ENCODE measurements around the gene GRIK4.

The GRIK4 gene

GRCh38 chr11:120668537-120668936 lies 157.0 kb downstream of the GRIK4 start:
- no peak for DNase-seq (ENCODE audit: low read depth)
- TF ChIP-seq CTCF (IDR thresholded peaks at IDR 0.05; ENCODE audit: insufficient read depth, low read depth, low read length, missing control alignments), result no peak
- H3K4me3 ChIP-seq (ENCODE audit: low read length), result no peak overlapping the region

GRCh38 chr11:120674542-120674941 lies 163.0 kb downstream of the GRIK4 start:
- TF ChIP-seq CTCF (IDR thresholded peaks at IDR 0.05; ENCODE audit: insufficient read depth, low read depth, low read length, missing control alignments), result no peak
- no peak for DNase-seq (ENCODE audit: low read depth)
- no peak overlapping the region for H3K4me3 ChIP-seq (ENCODE audit: low read length)

- no peak for DNase-seq (ENCODE audit: low read depth)
- H3K4me3 ChIP-seq (ENCODE audit: low read length), result no peak overlapping the region
- TF ChIP-seq CTCF (IDR thresholded peaks at IDR 0.05; ENCODE audit: insufficient read depth, low read depth, low read length, missing control alignments), result no peak
Observed at GRCh38 chr11:120675171-120675570, 163.6 kb downstream of the GRIK4 start.

- H3K4me3 ChIP-seq (ENCODE audit: low read length), result no peak overlapping the region
- no peak for TF ChIP-seq CTCF (IDR thresholded peaks at IDR 0.05; ENCODE audit: insufficient read depth, low read depth, low read length, missing control alignments)
- no peak for DNase-seq (ENCODE audit: low read depth)
Observed at GRCh38 chr11:120676991-120677390, 165.4 kb downstream of the GRIK4 start.

- TF ChIP-seq CTCF (IDR thresholded peaks at IDR 0.05; ENCODE audit: insufficient read depth, low read depth, low read length, missing control alignments), result no peak
- no peak overlapping the region for H3K4me3 ChIP-seq (ENCODE audit: low read length)
- peak; percentile 14 for DNase-seq (ENCODE audit: low read depth)
Observed at GRCh38 chr11:120680322-120680721, 168.8 kb downstream of the GRIK4 start.

- DNase-seq (ENCODE audit: low read depth), result no peak
- no peak for TF ChIP-seq CTCF (IDR thresholded peaks at IDR 0.05; ENCODE audit: insufficient read depth, low read depth, low read length, missing control alignments)
- no peak overlapping the region for H3K4me3 ChIP-seq (ENCODE audit: low read length)
Observed at GRCh38 chr11:120681434-120682331, 170.1 kb downstream of the GRIK4 start.

- DNase-seq (ENCODE audit: low read depth), result no peak
- H3K4me3 ChIP-seq (ENCODE audit: low read length), result no peak overlapping the region
- TF ChIP-seq CTCF (IDR thresholded peaks at IDR 0.05; ENCODE audit: insufficient read depth, low read depth, low read length, missing control alignments), result no peak
Observed at GRCh38 chr11:120682332-120682649, 170.7 kb downstream of the GRIK4 start.
